ENCODE data around the gene DESI2.
"Not testable (repeated sequence)": the region's sequence is repeated elsewhere in the genome, so short reads cannot be mapped to it uniquely, and the experiment has no call there.

Gene DESI2

DNA sequence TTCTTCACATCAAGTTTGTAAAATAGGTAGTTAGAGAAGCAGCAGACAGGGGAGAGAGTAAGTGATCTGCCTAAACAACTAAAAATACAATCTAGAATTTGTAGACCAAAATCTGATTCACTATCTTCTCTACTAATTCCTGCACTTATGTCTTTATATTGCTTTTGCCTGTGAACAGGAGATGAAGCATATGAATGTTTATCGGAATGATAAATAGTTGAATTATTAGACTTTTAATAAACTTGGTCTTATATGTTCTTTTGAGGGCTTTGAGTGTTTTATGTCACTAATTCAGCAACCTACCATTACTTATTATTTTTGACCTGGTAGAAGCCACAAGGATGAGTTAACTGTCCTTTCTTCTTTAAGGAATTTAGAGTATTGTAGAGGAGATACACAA is 2.3 kb downstream of the DESI2 start:
- DNase-seq: no peak

DNA sequence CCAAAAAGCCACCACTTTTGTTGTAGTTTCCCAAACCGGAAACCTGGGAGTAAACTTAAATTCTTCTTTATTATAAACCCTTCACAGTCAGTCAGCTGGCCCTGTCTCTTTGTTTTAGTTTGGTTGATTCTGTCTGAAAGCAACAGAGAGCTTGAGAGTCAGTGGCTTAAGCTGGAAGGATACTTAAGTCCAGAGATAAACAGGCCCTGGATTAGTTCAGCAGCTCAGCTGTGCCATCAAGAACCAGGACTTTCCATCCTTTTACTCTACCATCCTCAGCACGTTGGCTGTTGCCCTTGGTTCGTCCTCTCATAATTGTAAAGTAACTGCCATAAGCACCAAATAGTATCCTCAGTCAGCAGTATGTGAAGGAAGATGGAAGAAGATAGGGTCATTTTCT is 4.5 kb downstream of the DESI2 start:
- no peak for DNase-seq

GRCh38 chr1:244659694-244660093 is 6.8 kb downstream of the DESI2 start:
- no peak for DNase-seq

- DNase-seq: no peak
These were observed 7.7 kb downstream of the DESI2 start for GRCh38 chr1:244660595-244660994.

DNA sequence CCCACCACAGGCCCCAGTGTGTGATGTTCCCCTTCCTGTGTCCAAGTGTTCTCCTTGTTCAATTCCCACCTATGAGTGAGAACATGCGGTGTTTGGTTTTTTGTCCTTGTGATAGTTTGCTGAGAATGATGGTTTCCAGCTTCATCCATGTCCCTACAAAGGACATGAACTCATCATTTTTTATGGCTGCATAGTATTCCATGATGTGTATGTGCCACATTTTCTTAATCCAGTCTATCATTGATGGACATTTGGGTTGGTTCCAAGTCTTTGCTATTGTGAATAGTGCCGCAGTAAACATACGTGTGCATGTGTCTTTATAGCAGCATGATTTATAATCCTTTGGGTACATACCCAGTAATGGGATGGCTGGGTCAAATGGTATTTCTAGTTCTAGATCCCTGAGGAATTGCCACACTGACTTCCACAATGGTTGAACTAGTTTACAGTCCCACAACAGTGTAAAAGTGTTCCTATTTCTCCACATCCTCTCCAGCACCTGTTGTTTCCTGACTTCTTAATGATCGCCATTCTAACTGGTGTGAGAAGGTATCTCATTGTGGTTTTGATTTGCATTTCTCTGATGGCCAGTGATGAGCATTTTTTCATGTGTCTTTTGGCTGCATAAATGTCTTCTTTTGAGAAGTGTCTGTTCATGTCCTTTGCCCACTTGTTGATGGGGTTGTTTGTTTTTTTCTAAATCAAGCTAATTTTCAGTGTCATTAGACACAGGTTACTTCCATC is 8.8 kb downstream of the DESI2 start:
- not testable (repeated sequence) for DNase-seq

- DNase-seq: no peak
These were observed 9.7 kb downstream of the DESI2 start for GRCh38 chr1:244662599-244662998.

DNA sequence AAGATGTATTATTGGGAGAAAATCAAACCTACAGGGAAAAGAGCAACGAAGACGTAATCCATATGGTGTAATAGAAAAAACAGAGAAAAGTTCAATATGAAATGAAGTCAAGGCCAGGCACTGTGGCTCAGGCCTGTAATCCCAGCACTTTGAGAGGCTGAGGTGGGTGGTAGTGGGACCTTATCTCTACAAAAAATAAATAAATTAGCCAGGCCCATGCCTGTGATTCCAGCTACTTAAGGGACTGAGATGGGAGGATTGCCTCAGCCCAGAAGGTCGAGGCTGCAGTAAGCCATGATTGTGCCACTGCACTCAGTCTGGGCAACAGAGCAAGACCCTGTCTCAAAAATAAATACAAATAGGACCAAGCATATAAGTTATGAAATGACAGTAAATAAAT is 11.4 kb downstream of the DESI2 start:
- no peak for DNase-seq

- DNase-seq: no peak
These were observed 12.9 kb downstream of the DESI2 start for GRCh38 chr1:244665771-244666217.

DNA sequence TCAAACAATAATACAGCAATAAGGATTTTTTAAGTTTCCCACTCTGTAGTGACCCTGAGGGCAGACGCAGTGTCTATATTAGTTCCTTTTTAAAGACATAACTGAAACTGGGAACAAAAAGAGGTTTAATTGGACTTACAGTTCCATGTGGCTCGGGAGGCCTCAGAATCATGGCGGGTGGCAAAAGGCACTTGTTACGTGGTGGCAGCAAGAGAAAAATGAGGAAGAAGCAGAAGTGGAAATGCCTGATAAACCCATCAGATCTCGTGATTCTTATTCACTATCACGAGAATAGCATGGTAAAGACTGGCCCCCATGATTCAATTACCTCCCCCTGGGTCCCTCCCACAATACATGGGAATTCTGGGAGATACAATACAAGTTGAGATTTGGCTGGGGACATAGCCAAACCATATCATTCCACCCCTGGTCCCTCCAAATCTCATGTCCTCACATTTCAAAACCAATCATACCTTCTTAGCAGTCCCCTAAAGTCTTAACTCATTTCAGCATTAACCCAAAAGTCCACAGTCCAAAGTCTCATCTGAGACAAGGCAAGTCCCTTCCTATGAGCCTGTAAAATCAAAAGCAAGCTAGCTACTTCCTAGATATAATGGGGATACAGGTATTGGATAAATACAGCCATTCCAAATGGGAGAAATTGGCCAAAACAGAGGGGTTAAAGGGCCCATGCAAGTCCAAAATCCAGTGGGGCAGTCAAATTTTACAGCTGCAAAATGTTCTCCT is 13.9 kb downstream of the DESI2 start:
- DNase-seq: not testable (repeated sequence)

GRCh38 chr1:244667797-244668196 is 14.9 kb downstream of the DESI2 start:
- DNase-seq: no peak

- no peak for DNase-seq
These were observed 20.2 kb downstream of the DESI2 start for GRCh38 chr1:244672946-244673682.

DNA sequence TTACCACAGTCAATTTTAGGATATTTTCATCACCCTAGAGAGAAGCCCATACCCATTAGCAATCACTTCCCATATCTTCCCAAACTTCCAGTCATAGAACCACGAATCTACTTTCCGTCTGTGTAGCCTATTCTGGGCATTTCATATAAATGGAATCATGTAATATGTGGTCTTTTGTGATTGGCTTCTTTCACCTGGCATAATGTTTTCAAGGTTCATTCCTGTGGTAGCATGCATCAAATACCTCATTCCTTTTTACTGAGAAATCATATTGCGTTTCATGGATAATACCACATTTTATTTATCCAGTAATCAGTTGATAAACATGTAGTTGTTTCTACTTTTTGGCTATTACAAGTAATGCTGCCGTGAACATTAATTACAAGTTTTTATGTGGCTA is 21.5 kb downstream of the DESI2 start:
- DNase-seq: no peak

- no peak for DNase-seq
These were observed 22.2 kb downstream of the DESI2 start for GRCh38 chr1:244675167-244675566.

DNA sequence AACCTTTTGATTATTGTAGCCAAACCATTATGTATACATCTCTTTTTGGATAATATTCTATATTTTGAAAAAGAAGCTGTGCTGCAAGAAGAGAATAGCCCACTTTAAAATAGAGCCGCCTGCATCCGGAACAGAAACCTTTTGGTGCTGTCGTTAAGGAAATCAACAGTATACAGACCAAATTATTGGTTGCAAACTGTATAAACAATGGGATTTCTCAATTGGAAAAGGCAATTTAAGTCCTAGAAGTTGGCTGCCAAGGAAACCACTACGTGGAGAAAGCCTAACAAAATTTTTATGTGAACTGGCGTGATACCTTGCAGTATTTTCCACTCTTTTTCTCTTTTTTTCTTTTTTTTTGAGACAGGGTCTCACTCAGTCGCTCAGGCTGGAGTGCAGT is 25.8 kb downstream of the DESI2 start:
- no peak for DNase-seq

- no peak for DNase-seq
These were observed 27.7 kb downstream of the DESI2 start for GRCh38 chr1:244680667-244681066.

- DNase-seq: not testable (repeated sequence)
These were observed 29.2 kb downstream of the DESI2 start for GRCh38 chr1:244682087-244682486.

GRCh38 chr1:244695937-244696336 is 43.0 kb downstream of the DESI2 start:
- DNase-seq: no peak

DNA sequence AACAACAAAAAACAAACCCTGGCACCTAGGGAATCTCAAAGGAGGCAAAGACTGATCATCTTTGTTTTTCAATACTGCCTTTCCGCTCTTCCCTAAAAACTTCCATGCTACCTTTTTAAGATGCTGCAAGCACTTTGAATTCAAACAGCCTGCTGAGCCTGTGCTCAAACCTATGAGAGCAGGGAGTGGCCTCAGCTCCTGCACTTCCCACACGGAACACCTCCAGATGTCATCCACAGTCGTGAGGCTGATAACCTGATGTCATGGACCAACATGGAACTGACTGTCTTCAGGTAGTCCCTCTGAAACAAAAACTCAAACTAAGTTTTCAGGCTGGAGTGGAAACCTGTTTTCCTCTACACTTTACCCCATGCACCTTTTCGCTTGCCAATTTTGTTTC is 46.8 kb downstream of the DESI2 start:
- DNase-seq: no peak

DNA sequence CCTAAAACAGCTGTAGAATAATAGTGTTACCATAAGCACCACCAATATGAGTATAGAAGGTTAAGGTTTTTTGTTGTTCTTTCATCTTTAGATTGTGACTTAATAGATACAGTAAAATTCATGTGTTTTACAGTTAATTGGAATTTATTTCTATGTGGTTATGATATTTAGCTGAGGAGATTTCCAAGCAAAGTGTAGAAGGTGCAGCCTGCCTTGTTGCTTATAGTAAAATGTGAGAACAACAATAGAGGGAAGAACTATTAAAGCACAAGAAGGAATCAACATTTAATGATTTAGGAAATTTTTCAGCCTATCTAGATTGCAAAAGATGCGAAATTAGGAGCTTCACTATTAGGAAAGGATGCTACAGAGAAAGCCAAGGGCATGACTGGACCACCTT is 47.9 kb downstream of the DESI2 start:
- no peak for DNase-seq

DNA sequence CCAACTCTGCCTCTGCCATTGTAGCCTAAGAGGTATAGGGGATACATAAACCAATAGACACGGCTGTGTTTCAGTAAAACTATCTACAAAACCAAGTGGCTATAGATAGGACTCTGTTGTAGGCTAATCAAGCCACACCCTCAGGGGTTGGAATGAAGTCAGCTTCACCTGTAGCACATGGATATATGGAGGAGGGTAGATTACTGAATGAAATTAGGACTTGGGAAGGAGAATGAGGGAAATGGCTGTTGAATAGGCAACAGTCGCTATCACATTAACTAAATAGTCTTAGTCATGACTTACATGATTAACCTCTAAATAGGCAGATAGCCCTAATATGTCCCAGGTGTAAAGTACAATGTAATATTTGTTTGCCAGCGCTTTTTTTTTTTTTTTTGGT is 49.7 kb downstream of the DESI2 start:
- DNase-seq: no peak

DNA sequence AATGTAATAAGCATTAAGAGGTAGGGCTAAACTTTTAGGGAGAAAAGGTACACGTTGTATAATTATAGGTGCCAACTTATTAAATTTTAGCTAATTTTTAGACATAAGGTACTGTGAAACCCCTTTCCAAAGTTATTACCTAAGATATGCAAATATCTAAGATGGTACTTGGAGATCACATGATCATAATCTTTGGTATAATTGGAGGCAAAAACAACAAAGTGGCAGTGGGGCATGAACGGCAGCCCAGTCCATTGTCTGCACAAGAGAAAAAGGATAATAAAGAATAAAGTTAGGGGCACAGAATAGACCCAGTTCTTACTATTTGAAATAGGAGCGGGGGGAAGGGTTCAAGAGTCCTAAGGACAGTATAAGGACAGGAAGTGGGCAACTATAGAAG is 51.2 kb downstream of the DESI2 start:
- DNase-seq: no peak

DNA sequence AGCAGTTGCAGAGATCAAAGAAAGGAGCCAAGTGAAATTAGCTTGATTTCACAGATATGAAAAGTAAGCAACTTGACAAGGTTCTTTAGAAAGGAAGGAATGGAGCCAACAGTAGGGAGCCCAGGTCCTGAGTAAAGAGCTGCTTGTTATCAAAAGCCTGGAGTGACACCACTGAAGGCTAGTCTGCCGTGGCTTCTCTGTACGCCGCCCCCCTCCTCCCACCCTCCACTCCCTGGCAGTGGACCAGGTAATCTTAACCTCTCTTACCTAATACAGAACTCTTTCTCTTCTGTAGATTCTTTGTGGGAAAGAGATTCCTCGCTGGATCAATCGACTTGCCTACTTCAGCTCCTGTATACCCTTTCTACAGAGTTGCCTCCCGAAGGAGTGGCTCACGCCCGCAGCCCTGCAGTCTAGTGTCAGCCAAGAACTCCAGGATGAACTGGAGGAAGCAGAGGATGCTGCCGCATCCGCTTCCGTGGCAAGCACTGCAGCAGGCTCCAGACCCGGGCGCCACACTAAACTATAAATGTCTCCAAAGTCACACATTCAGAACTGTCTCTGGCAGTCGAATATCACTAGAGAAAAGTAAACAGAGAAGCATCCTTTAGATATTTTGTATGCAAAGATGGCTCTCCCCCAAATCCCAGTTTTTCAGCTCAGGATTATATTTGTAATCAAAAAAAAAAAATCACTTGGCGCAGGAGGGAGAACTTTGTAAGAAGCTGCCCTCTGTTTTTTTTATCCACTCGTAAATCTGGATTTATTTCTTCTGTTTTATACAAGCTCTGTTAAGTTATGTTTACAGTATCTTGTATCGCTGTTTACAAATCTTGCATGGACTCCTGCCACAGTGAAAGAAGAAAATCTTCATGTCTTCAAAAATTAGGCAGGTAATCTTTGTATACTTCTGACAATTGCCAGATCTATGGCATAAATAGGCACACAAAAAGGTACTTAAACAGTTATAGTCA is 52.6 kb downstream of the DESI2 start:
- no peak for DNase-seq

DNA sequence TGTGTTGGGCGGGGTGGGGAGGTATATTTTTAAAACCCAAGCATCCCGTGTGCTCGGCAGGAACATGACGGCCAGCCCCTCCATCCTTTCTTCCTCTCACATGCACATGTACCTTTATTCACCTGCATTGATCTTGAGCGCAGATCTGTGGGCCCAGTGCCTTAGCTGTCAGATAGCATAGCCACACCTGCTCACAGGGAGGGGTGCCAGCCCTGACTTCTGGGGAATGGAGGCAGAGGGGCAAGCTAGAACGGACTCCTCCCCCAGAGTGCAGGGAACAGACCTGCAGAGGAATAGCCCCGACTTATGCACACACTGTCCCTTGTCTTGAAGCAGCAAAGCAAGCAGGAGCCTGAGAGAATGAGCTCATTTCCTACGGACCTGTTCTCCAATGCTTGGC is 56.1 kb downstream of the DESI2 start:
- DNase-seq: no peak

Data from SHP77 treated with DMSO at 0.1 percent for 48 hours (cell line).